ENCODE data around the gene KCNS3.

GRCh38 chr2:17959356-17959755 lies 80.9 kb downstream of the KCNS3 start:
- TF ChIP-seq, protein P1, sequence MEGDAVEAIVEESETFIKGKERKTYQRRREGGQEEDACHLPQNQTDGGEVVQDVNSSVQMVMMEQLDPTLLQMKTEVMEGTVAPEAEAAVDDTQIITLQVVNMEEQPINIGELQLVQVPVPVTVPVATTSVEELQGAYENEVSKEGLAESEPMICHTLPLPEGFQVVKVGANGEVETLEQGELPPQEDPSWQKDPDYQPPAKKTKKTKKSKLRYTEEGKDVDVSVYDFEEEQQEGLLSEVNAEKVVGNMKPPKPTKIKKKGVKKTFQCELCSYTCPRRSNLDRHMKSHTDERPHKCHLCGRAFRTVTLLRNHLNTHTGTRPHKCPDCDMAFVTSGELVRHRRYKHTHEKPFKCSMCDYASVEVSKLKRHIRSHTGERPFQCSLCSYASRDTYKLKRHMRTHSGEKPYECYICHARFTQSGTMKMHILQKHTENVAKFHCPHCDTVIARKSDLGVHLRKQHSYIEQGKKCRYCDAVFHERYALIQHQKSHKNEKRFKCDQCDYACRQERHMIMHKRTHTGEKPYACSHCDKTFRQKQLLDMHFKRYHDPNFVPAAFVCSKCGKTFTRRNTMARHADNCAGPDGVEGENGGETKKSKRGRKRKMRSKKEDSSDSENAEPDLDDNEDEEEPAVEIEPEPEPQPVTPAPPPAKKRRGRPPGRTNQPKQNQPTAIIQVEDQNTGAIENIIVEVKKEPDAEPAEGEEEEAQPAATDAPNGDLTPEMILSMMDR (IDR thresholded peaks at IDR 0.05), result no peak
- no peak for TF ChIP-seq POLR2A (IDR thresholded peaks at IDR 0.05)

Measured in ovary (tissue), 3 donors.